IPS-18a (cell line): ENCODE results near the gene SCG5.

Experiments
- H3K27ac ChIP-seq: one replicate; pipeline ENCODE4 v1.5.1; 2013; ENCODE audit warnings: low read length
- H3K27me3 ChIP-seq: one replicate; pipeline ENCODE4 v1.6.1; 2013; ENCODE audit warnings: mild to moderate bottlenecking, low read length; ENCODE audit not compliant: control insufficient read depth, insufficient read depth
- H3K36me3 ChIP-seq: one replicate; pipeline ENCODE4 v1.6.1; 2013; ENCODE audit warnings: low read depth, low read length; ENCODE audit not compliant: control insufficient read depth
- H3K4me1 ChIP-seq: one replicate; pipeline ENCODE4 v1.6.1; 2013; ENCODE audit warnings: low read depth, low read length; ENCODE audit not compliant: control insufficient read depth
- H3K4me3 ChIP-seq: one replicate; pipeline ENCODE4 v1.5.1; 2013; ENCODE audit warnings: low read length
- H3K9ac ChIP-seq: one replicate; pipeline ENCODE4 v1.6.1; 2013; ENCODE audit warnings: mild to moderate bottlenecking, low read length, moderate library complexity
- H3K9me3 ChIP-seq: one replicate; pipeline ENCODE4 v1.6.1; 2013; ENCODE audit warnings: low read depth, low read length; ENCODE audit not compliant: control insufficient read depth

The SCG5 gene

DNA sequence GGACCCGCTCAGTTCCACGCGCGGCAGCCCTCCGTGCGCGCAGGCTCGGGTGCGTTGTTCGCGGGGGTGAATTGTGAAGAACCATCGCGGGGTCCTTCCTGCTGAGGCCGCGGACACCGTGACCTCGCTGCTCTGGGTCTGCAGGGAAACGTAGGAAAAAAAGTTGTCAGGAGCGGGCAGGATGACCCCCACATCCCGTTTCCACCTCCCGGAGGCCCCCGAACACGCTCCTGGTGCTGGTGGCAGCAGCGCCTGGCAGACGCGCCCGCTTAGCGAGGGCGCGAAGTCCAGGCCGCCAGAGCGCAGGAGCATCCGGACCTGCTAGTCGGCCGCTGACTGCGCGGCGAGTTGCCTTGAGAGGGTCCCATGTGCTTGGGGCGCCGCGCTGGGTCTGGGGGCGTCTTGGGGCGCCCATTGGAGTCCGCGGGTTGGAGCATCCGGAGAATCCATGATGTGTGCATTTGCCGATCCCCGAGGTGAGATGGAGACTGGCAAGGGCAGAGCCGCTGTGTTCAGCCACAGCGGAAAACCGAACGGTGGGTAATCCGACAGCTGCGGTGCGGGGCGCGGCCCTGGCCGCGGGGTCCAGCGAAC, 76.8 kb downstream of the SCG5 start:
- Histone ChIP-seq H3K27ac (no peak overlapping the region), H3K9ac (no peak overlapping the region), H3K4me1 (peaks cover 11% of the 10 kb centered on the region), H3K36me3 (no peaks in the 10 kb centered on the region), H3K9me3 (no peaks in the 10 kb centered on the region), H3K27me3 (peaks cover 97% of the 10 kb centered on the region), H3K4me3 (peak overlapping the region; percentile 64)

DNA sequence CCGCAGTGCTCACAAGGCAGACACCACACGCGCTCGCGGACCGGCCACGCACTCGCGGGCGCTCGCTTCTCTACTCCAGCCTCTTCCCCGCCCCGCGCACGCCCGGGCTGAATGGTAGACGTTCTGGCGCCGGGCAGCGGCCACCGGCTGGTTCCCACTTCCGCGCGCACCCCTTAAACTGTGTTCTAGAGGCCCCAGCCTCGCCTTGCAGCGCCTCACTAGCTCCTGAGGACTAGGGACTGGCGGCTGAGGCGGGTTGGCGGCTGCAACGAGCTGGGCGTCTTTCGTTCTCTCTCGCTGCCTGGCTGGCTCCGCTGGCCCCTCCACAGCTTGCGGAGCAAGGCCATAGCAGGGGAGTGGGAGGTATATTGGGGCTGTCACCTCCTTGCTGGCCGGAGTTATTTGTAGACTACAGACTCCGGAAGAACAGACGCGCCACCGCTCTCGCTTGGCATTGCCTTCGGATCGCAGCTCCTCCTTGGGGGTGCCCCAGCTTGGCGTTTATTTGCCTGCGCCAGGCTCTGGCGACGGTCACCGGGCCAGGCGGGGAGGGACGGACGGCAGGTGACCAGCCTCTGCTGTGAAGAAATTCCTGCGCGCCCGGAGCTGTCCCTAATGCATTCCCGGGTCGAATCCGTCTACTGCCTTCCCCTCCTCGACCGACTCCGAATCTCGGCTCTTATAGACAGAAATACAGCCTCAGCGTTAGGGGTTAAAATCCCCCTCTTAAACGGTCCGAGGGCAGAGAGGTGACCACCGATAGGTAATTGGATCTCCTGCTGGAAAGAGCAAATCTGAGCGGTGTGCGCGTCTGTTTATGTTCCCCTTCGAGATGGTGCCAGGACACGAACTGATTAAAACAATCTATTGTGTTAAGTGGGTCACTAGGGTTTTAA, 77.6 kb downstream of the SCG5 start:
- Histone ChIP-seq H3K9me3 (no peaks in the 10 kb centered on the region), H3K9ac (no peak overlapping the region), H3K36me3 (no peaks in the 10 kb centered on the region), H3K27me3 (peaks cover 89% of the 10 kb centered on the region), H3K4me3 (peak overlapping the region; percentile 64), H3K27ac (no peak overlapping the region), H3K4me1 (peaks cover 11% of the 10 kb centered on the region)

DNA sequence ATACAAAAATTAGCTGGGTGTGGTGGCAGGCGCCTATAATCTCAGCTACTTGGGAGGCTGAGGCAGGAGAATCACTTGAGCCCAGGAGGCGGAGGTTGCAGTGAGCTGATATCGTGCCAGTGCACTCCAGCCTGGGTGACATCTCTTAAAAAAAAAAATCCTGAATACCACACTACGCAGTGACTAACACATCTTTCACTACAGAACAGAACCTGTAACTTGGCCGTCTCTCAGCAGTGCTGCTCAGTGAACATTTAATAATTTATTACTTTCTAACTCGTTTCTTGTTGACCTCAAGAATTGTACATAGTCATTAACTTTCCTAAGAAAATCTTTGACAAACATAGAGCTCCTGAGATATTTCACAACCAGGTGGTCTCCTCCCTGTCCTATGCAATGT, 80.1 kb downstream of the SCG5 start:
- Histone ChIP-seq H3K27me3 (peaks cover 64% of the 10 kb centered on the region), H3K9me3 (no peaks in the 10 kb centered on the region), H3K4me3 (no peak overlapping the region), H3K9ac (no peak overlapping the region), H3K4me1 (peaks cover 6% of the 10 kb centered on the region), H3K27ac (no peak overlapping the region), H3K36me3 (no peaks in the 10 kb centered on the region)

DNA sequence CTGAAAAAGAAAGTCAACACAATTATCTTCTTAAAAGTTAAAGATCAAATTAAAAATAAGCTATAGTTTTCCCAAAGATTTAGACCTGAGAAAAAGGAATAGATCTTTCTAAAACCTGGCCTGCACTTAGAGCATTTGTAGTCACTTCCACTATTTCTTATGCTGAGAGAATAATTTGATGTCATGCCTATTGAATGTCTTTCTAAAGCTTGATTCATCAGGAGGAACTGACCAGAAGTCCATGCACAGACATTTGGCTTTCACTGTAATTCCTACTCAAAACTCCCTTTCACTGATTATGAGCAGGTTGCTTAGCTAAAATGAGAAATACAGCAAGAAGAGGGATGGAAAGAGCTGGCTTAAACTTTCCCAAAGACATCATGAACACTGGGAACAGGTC, 80.6 kb downstream of the SCG5 start:
- Histone ChIP-seq H3K9ac (no peak overlapping the region), H3K27me3 (peaks cover 58% of the 10 kb centered on the region), H3K36me3 (no peaks in the 10 kb centered on the region), H3K27ac (no peak overlapping the region), H3K4me3 (no peak overlapping the region), H3K4me1 (peaks cover under 1% of the 10 kb centered on the region), H3K9me3 (no peaks in the 10 kb centered on the region)

DNA sequence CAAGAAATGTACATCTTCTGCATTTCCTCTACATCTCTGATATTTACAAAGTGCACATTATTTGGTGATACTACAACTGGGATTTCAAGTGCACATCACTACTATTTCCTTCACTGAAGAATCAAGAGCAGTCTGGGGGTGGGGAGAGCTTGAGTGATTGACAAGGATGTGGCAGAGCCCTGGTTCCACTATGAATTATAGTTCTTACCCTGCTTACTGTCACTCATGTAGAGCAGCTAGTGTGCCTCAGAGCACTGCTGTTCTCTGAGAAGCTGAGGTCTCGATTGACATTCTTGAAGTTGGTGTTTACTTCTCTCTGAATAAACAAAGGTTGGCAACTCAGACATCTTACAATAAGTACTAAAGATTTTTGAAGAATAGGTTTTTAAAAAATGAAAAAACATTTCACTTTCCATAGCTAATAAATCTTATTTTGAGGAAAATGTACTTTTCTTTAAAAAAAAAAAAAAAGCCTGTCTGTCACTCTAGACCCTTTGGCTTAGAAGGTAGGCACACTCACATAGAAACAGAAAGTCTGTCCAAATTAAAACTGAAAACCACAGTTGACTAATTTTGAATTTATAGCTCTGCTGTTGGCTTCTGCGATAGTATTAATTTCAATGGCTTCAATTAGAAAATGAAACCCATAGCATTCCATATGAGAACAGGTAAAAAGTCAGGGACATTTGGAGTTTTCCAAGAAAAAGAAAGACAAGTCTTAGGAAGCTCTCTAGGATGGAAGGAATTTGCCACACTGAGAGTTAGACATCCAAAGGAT, 81.8 kb downstream of the SCG5 start:
- H3K9me3 ChIP-seq = no peaks in the 10 kb centered on the region
- no peak overlapping the region for H3K4me3 ChIP-seq
- peaks cover 46% of the 10 kb centered on the region for H3K27me3 ChIP-seq
- no peaks in the 10 kb centered on the region for H3K4me1 ChIP-seq
- no peak overlapping the region for H3K9ac ChIP-seq
- H3K36me3 ChIP-seq = no peaks in the 10 kb centered on the region
- no peak overlapping the region for H3K27ac ChIP-seq

DNA sequence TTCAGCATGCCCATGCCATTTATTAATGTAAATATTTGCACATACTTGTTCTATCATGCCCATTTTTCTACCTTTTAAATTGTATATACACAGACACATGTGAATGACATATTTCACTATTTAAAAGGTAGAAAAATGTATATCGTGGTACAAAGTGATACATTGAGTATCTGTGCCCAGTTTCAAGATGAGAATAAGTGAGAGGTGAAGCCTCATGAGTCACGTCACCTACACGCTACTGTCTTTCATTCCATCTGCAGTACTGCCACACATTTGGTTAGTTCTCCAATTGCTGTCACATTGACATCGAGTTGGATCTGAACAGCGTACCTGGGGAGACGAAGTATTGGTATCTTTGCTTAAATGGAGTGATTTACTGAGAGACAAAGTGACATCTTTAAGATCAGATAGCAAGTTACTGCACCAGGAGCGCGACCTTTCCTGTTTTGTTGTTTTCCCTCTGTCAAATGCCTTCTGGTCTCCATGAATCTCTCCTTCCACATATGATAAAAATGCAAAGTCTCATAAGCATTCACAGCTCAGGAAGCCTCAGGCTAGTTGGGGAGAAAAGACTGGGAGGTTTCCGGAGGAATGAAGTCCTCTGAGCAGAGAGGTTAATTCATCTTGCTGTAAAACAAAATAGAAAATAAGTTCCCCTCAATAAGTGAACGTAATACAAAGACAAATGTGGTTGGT, 88.3 kb downstream of the SCG5 start:
- H3K27ac ChIP-seq = no peak overlapping the region
- H3K36me3 ChIP-seq = no peaks in the 10 kb centered on the region
- peaks cover 14% of the 10 kb centered on the region for H3K4me1 ChIP-seq
- H3K9me3 ChIP-seq = no peaks in the 10 kb centered on the region
- no peak overlapping the region for H3K9ac ChIP-seq
- H3K4me3 ChIP-seq = no peak overlapping the region
- H3K27me3 ChIP-seq = peaks cover 10% of the 10 kb centered on the region

DNA sequence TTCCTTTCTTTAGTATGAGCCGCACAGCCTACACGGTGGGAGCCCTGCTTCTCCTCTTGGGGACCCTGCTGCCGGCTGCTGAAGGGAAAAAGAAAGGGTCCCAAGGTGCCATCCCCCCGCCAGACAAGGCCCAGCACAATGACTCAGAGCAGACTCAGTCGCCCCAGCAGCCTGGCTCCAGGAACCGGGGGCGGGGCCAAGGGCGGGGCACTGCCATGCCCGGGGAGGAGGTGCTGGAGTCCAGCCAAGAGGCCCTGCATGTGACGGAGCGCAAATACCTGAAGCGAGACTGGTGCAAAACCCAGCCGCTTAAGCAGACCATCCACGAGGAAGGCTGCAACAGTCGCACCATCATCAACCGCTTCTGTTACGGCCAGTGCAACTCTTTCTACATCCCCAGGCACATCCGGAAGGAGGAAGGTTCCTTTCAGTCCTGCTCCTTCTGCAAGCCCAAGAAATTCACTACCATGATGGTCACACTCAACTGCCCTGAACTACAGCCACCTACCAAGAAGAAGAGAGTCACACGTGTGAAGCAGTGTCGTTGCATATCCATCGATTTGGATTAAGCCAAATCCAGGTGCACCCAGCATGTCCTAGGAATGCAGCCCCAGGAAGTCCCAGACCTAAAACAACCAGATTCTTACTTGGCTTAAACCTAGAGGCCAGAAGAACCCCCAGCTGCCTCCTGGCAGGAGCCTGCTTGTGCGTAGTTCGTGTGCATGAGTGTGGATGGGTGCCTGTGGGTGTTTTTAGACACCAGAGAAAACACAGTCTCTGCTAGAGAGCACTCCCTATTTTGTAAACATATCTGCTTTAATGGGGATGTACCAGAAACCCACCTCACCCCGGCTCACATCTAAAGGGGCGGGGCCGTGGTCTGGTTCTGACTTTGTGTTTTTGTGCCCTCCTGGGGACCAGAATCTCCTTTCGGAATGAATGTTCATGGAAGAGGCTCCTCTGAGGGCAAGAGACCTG, 89.5 kb downstream of the SCG5 start:
- Histone ChIP-seq H3K36me3 (no peaks in the 10 kb centered on the region), H3K27ac (no peak overlapping the region), H3K27me3 (peaks cover 10% of the 10 kb centered on the region), H3K9me3 (no peaks in the 10 kb centered on the region), H3K4me3 (no peak overlapping the region), H3K9ac (no peak overlapping the region), H3K4me1 (peaks cover 14% of the 10 kb centered on the region)

DNA sequence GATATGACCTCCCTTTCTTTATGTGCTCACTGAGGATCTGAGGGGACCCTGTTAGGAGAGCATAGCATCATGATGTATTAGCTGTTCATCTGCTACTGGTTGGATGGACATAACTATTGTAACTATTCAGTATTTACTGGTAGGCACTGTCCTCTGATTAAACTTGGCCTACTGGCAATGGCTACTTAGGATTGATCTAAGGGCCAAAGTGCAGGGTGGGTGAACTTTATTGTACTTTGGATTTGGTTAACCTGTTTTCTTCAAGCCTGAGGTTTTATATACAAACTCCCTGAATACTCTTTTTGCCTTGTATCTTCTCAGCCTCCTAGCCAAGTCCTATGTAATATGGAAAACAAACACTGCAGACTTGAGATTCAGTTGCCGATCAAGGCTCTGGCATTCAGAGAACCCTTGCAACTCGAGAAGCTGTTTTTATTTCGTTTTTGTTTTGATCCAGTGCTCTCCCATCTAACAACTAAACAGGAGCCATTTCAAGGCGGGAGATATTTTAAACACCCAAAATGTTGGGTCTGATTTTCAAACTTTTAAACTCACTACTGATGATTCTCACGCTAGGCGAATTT, 91.2 kb downstream of the SCG5 start:
- peaks cover 14% of the 10 kb centered on the region for H3K4me1 ChIP-seq
- no peaks in the 10 kb centered on the region for H3K9me3 ChIP-seq
- no peak overlapping the region for H3K9ac ChIP-seq
- no peak overlapping the region for H3K27ac ChIP-seq
- no peaks in the 10 kb centered on the region for H3K36me3 ChIP-seq
- H3K27me3 ChIP-seq = peaks cover 10% of the 10 kb centered on the region
- no peak overlapping the region for H3K4me3 ChIP-seq

DNA sequence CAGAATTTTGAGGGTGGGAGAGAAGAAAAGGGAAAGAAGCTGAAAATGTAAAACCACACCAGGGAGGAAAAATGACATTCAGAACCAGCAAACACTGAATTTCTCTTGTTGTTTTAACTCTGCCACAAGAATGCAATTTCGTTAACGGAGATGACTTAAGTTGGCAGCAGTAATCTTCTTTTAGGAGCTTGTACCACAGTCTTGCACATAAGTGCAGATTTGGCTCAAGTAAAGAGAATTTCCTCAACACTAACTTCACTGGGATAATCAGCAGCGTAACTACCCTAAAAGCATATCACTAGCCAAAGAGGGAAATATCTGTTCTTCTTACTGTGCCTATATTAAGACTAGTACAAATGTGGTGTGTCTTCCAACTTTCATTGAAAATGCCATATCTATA, 91.8 kb downstream of the SCG5 start:
- Histone ChIP-seq H3K9me3 (no peaks in the 10 kb centered on the region), H3K27ac (no peak overlapping the region), H3K27me3 (peaks cover 10% of the 10 kb centered on the region), H3K36me3 (no peaks in the 10 kb centered on the region), H3K4me1 (peaks cover 14% of the 10 kb centered on the region), H3K4me3 (no peak overlapping the region), H3K9ac (no peak overlapping the region)

DNA sequence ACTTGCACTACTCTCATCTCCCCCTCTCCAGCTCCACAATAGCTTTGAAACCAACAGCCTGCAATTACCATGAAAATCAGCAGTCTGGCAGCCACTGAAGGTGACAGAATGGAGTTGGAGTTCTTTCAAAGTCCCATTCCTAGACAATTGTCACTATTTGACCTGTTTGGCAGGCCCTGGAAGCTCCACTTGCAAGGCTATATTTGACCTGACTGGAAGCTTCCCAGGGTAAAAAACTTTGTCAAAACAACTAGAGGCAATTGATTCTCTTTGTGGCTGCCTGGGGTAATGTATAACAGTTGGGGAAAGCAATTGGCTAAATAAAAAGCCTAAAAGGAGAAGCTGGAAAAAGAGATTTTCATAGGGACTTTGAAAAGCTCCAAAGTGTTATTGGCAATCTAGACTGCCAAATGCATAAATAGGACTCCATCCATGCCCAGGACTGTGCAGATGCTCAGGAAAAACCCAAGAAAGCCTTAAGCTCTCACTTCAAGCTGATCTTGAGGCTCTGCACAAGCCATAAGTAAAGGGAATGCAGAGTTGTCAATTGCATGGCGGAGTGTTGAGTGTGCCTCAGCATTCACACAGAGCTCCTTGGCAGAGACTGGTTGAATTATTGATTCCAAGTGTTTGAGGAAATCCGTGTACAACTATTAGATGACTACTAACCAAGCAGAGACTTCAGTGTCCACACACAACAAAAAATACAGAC, 94.6 kb downstream of the SCG5 start:
- Histone ChIP-seq H3K27me3 (peaks cover 6% of the 10 kb centered on the region), H3K36me3 (no peaks in the 10 kb centered on the region), H3K4me1 (peaks cover 3% of the 10 kb centered on the region), H3K27ac (no peak overlapping the region), H3K9ac (no peak overlapping the region), H3K9me3 (no peaks in the 10 kb centered on the region), H3K4me3 (no peak overlapping the region)
